ENCODE measurements around the gene DNAH11. TPM values are rescaled to one million over a fixed set of nuclear protein-coding genes. Genes with fewer than 3 reads are reported as not detected.

DNAH11 gene
- total RNA-seq, 1 experiment from 2014 or later, result 0.15 TPM

GRCh38 chr7:21718391-21718790 lies 175.6 kb downstream of the DNAH11 start:
- CTCF ChIA-PET, result no interaction called here

DNA sequence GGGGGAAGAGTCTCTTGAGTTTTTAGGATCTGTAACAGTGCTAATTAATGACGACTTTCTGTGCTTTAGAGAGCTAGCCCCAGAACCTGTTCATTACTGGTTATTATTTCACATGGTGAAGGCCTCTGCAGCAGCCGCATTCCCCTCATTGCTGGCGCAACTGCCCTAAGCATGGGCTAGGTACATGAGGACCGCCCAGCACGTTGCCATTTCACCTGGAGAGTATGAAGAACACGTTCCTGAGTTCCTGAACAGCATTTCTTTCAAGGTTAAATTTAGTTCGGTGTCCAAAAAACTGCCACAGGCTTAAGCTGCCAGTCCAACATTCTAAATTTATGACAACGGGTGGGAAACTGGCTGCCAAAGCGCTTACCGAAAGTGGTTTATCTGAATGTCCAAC lies 177.0 kb downstream of the DNAH11 start:
- no TSS peak for BruUV-seq (replicated peaks)
- no peak for DNase-seq (ENCODE audit: low read depth, low spot score)
- CTCF ChIA-PET, result no interaction called here
- TF ChIP-seq POLR2AphosphoS5 (IDR thresholded peaks at IDR 0.05; ENCODE audit: low read depth, low read length) (no peak), CTCF (IDR thresholded peaks at IDR 0.05) (no peak), TCF7L2 (IDR thresholded peaks at IDR 0.05; ENCODE audit: low read depth, low read length) (no peak), SIN3A (IDR thresholded peaks at IDR 0.05; ENCODE audit: borderline replicate concordance, insufficient read depth, low read depth, low read length) (no peak)
- TF ChIP-seq, protein P1, sequence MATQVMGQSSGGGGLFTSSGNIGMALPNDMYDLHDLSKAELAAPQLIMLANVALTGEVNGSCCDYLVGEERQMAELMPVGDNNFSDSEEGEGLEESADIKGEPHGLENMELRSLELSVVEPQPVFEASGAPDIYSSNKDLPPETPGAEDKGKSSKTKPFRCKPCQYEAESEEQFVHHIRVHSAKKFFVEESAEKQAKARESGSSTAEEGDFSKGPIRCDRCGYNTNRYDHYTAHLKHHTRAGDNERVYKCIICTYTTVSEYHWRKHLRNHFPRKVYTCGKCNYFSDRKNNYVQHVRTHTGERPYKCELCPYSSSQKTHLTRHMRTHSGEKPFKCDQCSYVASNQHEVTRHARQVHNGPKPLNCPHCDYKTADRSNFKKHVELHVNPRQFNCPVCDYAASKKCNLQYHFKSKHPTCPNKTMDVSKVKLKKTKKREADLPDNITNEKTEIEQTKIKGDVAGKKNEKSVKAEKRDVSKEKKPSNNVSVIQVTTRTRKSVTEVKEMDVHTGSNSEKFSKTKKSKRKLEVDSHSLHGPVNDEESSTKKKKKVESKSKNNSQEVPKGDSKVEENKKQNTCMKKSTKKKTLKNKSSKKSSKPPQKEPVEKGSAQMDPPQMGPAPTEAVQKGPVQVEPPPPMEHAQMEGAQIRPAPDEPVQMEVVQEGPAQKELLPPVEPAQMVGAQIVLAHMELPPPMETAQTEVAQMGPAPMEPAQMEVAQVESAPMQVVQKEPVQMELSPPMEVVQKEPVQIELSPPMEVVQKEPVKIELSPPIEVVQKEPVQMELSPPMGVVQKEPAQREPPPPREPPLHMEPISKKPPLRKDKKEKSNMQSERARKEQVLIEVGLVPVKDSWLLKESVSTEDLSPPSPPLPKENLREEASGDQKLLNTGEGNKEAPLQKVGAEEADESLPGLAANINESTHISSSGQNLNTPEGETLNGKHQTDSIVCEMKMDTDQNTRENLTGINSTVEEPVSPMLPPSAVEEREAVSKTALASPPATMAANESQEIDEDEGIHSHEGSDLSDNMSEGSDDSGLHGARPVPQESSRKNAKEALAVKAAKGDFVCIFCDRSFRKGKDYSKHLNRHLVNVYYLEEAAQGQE (IDR thresholded peaks at IDR 0.05; ENCODE audit: insufficient read depth in 1 of 2, low read depth in 2 of 2, low read length in 1 of 2), result no peak
- ATAC-seq, result no peak
- Histone ChIP-seq H3K4me3 (ENCODE audit: low read depth in 2 of 2, low read length in 2 of 2) (no peak overlapping the region), H3K27ac (ENCODE audit: low read length) (no peak overlapping the region), H3K27me3 (ENCODE audit: control insufficient read depth, insufficient read depth, low read length) (no peaks in the 10 kb centered on the region; the same call in 1 of the 2 replicates), H3K36me3 (ENCODE audit: control insufficient read depth, insufficient read depth, low read length) (no peaks in the 10 kb centered on the region), H3K9me3 (ENCODE audit: control insufficient read depth, insufficient read depth, low read depth, low read length) (no peaks in the 10 kb centered on the region), H3K4me1 (ENCODE audit: control insufficient read depth, insufficient read depth, low read length) (no peaks in the 10 kb centered on the region)
- POLR2A ChIA-PET, result no interaction called here
- intact Hi-C loops (cut with micrococcal nuclease; ENCODE audit: unreplicated experiment) (no loop called here), in situ Hi-C loops (cut with HindIII; ENCODE audit: low pct_unique_long_range_greater_than_20kb, low sequenced_read_pairs) (no loop called here)

More at GRCh38 chr7:21718391-21718790, 175.6 kb downstream of the DNAH11 start:
- in situ Hi-C loops (cut with HindIII; ENCODE audit: low pct_unique_long_range_greater_than_20kb, low sequenced_read_pairs), result no loop called here
- ATAC-seq (no peak), DNase-seq (ENCODE audit: low read depth, low spot score) (no peak)
- H3K9me3 ChIP-seq (ENCODE audit: control insufficient read depth, insufficient read depth, low read depth, low read length), result no peaks in the 10 kb centered on the region
- no peak overlapping the region for H3K27ac ChIP-seq (ENCODE audit: low read length)
- no peak for TF ChIP-seq POLR2AphosphoS5 (IDR thresholded peaks at IDR 0.05; ENCODE audit: low read depth, low read length)
- TF ChIP-seq, protein P1 (IDR thresholded peaks at IDR 0.05; ENCODE audit: insufficient read depth in 1 of 2, low read depth in 2 of 2, low read length in 1 of 2), result no peak
- TF ChIP-seq CTCF (IDR thresholded peaks at IDR 0.05), result no peak
- TF ChIP-seq SIN3A (IDR thresholded peaks at IDR 0.05; ENCODE audit: borderline replicate concordance, insufficient read depth, low read depth, low read length), result no peak
- TF ChIP-seq TCF7L2 (IDR thresholded peaks at IDR 0.05; ENCODE audit: low read depth, low read length), result no peak
- no peaks in the 10 kb centered on the region for H3K4me1 ChIP-seq (ENCODE audit: control insufficient read depth, insufficient read depth, low read length)
- intact Hi-C loops (cut with micrococcal nuclease; ENCODE audit: unreplicated experiment), result no loop called here
- H3K36me3 ChIP-seq (ENCODE audit: control insufficient read depth, insufficient read depth, low read length), result no peaks in the 10 kb centered on the region
- BruUV-seq (replicated peaks), result no TSS peak
- no peak overlapping the region for H3K4me3 ChIP-seq (ENCODE audit: low read depth in 2 of 2, low read length in 2 of 2)
- POLR2A ChIA-PET, result no interaction called here
- H3K27me3 ChIP-seq (ENCODE audit: control insufficient read depth, insufficient read depth, low read length), result no peaks in the 10 kb centered on the region; the same call in 1 of the 2 replicates

All from Panc1 (cell line).